GM21786 (cell line): ENCODE data around the gene ARID3A.
"Not testable (repeated sequence)": the region's sequence is repeated elsewhere in the genome, so short reads cannot be mapped to it uniquely, and the experiment has no call there.

Experiments used
- ATAC-seq: cut with Tn5 transposase; IDR thresholded peaks from one replicate; pipeline ENCODE4 v1.9.1; 2021; ENCODE audit not compliant: unreplicated experiment

Gene ARID3A

DNA sequence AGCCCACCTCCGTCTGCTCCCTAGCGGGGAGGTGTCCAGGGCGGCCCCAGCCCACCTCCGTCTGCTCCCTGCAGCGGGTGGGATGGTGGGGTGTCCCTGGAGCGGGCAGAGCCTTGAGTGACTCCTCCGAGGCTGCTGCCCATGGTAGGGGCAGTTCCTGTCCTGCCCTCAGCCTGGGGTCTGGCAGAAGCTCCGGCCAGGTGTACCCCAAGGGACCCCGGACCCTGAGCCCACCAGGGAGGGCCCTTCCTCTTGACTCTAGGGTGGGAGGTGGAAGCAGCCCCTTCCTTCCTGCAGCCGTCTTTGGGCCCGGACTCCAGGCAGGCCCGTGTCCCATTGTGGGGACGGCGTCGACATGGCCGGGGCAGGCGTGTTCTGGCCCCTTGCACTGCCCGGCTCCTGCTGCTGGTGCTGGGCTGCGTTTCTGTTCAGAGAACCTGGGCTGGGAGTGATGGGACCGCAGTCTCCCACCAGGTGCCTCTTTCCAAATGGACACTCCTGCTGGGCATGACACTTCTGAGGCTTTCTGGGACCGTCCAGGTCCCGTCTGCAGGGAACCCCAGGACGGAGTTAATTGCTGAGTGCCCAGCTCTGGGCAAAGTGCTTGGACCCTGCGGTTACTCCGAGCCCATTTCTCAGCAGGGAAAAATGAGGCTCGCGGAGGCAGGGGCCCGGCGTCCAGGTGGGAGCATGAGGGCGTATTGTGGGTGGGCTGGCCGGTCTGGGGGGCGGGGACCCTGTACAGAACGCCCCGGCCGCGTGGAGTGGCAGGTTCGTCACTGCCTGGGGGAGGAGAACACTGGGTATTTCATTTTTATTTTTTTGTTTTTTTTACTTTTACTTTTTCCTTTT lies 19.8 kb downstream of the ARID3A start:
- ATAC-seq = no peak

DNA sequence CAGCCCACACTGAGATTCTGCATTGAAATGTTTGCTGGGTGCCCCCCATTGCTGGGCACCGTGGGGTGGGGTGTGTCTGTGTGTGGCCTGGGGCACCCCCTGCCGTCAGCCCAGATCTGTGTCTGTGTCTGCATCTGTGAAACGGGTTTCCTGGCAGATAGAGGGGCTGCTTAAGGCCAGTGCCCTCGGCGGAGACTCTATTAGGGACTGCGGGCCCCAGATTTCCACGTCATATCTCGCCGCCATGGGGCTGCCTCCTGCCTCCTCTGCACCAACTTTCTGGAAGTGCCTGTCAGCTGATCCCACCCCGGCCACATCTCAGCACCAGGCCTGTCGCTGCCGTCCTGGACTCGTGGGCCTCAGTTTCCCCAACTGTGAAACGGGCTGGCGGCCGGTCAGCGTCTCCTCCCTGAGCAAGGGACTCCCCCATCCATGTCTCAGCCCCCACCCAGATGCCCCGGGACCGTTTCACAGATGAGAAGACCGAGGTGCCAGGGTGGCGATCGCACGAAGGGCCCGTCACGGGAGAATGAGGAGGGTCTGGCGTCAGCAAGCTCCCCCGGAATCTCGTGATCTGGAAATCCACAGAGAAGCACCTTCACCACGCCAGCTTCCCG lies 21.4 kb downstream of the ARID3A start:
- peak; percentile 4 for ATAC-seq

DNA sequence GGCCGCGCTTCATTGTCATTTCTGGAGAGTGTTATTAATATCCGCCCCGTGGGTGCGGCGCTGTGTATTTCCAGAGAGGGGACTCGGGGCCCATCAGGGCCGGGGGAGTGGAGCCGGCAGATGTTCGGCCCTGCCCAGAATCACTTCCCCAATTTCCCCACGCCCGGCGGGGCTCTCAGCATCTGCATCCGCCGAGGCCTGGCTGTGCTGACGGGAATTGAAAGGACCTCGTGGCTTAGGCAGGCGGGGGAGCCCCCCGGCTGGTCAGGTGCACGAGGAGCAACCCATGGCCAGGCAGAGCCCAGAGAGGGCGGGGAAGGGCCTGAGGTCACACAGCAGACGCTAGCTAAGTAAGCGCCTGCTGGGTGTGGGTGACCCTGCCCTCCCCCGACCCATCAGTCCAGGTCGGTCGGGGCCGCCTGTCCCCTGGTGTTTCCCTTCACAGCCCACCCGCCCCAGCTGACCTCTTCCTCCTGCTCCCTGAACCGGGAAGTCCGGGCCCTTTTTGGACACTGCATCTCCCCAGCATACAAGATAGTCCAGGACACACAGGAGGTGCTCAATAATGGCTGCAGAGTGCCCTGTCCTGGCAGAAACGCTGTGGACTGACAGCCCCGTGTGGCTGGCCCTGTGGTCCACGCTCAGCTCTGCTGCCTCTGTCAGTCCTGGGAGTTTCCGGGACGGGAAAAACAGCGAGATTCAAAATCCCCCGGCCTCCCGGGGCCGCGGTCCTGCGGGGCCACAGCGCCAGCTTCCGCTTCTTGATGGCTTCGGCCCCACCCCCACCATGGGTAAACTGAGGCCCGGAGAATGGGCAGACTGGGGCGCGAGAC lies 22.1 kb downstream of the ARID3A start:
- peak; percentile 62 for ATAC-seq

DNA sequence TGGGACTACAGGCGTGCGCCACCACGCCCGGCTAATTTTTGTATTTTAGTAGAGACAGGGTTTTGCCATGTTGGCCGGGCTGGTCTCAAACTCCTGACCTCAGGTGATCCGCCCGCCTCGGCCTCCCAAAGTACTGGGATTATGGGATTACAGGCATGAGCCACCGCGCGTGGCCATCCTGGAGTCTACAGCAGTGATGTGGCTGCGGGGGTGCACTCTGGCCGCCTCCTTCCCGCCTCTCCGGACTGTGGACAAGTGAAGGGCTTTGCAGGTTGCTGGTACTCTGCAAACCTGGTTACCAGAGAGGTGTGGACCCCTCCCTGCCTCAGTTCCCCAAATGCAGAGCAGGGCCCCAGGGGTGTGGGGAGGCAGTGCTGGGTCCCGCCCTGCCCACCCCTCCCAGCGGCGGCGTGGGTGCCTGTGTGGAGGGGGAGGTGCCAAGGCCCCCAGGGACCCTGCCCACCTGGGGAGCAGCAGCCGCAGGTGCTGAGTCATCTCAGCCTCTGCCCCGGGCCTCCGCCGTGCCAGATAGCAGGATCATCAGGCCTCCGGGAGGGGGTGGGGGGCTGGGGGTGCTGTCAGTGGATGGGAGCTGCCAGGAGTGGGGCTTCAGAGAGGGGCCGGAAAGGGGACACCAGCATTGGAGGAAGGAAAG lies 23.1 kb downstream of the ARID3A start:
- ATAC-seq = no peak

DNA sequence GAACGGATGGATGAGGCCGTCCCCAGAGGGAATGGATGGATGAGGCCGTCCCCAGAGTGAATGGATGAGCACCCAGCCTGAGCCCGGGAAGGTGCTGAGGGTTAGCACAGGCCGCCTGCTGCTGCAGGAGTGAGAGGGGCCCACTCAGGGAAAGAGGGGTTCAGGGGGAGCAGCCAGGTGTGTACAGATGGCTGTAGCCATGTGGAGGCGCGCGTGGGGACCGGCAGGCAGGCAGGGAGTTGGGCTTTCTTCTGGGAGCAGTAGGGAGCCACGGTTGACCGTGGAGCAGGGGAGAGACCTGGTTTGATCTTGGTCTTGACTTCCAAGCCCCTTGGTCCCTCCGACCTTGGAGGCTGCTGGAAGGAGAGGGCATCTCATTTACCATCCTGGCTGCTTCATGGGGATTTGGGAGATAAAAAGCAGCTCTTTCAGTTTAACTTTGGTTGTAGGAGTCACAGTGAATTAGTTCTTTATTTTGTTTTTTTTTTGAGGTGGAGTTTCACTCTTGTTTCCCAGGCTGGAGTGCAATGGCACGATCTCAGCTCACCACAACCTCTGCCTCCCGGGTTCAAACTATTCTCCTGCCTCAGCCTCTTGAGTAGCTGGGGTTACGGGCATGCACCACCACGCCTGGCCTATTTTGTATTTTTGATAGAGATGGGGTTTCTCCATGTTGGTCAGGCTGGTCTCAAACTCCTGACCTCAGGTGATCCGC lies 24.7 kb downstream of the ARID3A start:
- ATAC-seq = no peak

DNA sequence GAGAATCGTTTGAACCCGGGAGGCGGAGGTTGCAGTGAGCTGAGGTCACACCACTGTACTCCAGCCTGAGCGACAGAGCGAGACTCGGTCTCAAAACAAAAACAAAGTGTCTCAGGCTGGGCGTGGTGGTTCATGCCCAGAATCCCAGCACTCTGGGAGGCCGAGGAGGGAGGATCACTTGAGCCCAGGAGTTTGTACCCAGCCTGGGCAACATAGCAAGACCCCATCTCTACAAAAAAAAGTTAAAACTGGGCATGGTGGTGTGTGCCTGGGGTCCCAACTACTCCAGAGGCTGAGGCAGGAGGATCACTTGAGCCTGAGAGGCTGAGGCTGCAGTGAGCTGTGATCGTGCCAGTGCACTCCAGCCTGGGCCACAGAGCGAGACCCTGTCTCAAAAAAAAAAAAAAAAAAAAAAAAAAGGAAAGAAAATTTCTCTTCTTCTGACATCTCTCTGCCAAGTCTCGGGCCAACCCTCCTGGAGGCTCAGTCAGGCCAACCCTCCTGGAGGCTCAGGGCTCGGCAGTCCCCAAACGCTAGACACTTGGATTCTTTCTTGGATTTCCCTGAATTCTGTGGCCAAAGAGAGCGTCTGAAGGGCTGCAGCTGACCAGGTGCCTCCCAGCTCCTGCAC lies 26.3 kb downstream of the ARID3A start:
- ATAC-seq = no peak

DNA sequence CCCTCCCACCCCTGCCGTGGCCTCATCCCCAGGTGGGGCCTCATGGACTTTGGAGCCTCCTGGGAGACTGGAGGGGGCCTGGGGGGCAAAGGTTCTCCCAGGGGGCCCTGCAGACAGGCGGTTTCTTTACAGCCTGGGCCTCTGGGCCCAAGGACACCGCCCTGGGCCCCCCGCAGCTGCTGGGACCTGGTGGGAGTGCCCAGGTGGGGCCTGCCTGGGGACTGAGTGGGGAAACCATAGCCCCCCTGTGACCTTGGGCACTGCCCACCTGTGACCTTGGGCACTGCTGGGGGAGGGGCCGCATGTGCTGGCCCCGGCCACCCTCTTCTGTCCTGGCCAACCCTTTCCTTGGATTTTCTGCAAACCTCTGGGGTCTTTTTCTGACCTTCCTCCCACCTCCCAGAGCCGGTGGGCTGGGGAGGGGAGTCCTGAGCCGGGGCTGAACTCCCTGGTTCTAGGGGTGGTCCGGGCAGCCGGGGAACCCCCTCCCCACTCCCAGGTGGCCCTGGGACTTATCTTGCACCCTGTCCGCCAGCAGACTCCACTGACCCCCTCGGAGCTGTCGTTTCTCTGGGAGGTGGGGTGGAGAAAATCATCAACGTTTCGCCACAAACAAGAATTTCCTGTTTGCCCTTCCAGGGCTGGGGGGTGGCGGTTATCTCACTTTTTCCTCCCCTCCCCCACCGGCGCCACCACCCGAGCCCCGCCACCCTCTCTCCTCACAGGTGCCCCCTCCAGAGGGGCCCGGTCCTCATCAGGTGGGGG lies 27.0 kb downstream of the ARID3A start:
- no peak for ATAC-seq

DNA sequence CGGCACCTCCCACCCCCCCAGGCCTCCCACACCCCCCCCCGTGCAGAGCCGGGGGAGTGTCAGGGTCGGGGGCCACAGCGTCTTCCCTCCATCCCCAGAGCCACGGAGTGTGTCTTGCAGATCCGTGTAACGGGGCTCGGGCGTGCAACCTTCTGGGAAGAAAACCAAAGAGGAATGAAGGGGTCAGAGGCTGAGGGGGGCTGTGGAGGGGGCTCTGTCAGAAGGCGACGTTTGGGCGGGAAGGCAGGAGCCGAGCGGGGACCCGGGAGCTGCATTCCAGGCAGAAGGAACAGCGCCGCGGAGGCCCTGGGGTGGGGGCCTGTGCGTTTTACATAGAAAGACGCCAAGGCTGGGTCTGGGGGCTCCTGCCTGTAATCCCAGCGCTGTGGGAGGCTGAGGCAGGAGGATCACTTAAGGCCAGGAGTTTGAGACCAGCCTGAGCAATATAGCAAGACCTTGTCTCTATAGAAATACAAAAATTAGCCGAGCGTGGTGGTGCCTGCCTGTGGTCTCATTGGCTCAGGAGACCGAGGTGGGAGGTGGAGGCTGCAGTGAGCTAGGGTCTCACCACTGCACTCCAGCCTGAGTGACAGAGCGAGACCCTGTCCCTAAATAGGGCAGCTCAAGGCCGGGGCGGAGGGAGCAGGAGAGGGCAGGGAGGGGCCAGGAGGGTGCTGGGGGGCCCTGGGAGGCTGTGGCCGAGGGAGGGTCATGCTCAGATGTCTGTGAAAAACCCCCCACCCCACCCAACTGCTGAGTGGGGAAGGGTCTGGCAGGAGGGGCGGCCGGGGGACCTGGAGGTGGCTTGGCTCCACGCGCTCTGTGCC lies 27.8 kb downstream of the ARID3A start:
- no peak for ATAC-seq

DNA sequence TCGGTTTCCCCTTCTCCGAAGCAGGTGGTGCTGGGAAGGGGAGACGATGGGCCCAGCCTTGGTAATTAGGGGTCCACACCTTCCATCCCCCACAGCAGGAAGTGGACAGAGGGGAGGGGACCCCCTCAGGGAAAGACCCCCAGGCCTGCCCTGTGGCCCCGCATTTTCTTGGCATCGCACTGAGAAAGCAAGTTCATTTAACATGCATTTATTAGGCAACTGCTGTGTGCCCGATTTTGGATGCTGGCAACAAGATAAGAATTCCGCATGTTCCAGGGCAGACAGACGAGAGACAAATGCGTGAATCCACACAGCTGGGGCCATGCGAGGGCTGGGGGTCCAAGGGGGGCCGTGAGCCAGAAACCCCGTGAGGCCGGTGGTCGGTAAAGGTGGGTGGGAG lies 28.4 kb downstream of the ARID3A start:
- no peak for ATAC-seq

DNA sequence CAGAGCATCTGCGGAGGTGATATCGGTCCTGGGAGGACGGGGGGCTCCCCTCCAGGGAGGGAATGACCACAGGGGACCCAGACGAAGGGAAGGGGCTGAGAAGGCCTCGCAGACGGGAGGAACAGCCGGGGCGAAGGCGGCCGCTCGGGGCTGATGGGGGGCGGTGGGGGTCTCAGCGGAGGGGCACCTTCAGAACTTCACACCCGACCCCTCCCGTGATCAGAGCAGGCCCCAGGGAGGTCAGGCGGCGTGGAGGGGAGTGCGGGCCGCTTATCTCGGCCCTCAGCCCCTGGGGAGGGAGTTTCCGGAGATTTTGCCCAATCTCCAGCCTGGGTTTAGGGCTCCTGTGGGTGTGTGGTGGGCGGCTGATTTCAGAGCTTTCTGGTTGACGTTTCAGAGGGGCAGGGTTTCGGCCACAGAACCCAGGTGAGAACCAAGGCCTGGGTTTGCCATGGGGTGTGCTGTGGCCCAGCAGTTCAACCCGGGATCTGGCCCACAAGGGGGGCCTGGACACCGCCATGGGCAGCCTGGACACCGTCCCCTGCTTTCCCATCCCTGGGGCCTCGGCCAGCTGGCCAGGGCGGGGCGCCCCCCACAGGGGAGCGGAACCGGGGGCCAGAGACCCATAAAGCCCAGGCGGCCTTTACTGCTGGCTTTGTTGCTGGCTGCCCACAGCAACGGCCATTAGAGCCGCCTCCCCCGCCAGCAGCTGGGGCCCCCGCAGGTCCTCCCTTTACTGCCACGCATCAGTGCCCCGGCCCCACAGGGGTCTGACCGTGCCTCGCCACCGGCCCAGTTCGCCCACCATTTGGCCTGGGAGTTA lies 29.0 kb downstream of the ARID3A start:
- ATAC-seq = peak; percentile 57

DNA sequence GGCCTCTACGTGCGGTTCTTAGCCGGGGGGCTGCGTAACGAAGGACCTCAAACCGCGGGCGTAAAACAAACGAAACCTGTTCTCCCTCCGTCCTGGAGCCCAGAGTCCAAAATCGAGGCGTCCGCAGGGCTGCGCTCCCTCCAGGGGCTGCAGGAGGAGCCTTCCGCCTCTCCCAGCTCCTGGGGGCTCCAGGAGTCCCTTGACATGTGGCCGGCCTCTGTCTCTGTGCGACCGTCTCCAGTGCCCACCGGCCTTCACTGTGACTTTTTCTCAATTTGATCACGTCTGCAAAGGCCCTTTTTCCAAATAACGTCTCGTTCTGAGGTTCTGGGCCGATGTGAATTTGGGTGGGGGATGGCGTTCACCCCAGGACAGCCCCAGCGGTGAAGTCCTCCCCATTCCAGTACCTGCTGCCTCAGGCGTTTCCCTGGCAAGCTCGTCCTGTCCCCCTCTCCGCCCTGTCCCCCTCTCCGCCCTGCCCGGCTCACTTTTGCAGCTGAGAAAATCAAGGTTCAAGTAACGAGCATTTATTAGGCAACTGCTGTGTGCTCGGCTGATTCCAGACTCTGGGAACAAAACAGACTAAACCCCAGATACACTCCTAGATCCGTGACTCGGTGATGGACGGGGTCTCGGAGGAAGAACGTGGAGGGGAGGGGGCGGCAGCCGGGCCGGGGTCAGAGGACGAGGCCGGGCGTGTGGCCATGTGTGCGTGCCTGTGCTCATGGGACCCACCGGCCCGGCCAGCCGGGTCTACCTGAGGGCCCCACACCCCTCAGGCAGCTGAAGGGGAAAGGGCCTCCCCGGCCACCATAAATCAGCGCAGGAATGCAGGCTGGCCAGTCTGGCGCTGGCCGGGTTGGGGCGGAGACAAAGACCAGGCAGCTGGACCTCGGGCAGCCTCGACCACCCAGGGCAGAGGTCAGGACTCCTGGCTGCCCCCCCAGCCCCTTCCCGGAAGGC lies 30.2 kb downstream of the ARID3A start:
- no peak for ATAC-seq

DNA sequence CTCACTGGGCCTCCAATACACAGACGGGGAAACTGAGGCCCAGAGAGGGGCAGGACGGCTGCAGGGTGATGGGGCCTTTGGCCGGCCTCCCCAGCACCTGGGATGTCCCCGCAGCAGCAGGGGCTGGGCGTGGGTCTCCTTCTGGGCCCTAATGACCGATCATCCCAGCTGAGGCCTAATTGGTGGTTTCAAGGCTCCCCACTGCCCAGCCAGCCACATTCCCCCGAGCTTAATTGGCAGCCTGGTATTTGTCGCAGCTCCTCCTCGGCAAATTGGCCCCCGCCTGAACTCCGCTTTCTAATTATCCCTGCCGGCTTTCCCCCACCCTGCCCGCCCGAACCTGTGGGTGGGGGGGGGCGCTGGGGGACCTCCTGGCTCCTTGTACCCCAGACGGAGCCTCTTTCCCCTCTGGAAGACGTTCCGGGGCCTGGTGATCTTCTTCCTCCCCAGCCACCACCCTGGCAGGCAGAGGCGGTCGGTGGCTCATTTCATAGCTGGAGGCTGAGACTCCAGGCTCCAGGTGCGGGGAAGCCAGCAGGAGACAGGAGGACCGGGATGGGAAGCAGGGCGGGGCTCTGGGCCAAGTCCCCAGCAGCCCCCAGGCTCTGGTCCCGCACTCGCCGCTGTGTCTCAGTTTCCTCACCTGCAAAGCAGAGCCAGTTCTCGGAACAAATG lies 31.1 kb downstream of the ARID3A start:
- ATAC-seq = no peak

DNA sequence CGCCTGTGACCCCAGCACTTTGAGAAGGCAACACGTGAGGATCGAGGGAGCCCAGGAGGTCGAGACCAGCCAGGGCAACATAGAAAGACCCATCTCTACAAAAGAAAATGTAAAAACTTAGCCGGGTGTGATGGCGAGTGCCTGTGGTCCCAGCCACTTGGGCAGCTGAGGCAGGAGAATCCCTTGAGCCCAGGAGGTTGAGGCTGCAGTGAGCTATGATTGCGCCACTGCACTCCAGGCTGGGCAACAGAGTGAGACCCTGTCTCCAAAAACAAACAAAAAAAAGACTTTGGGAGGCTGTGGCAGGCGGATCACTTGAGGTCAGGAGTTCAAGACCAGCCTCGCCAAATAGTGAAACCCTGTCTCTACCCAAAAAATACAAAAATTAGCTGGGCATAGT lies 31.7 kb downstream of the ARID3A start:
- ATAC-seq = not testable (repeated sequence)

DNA sequence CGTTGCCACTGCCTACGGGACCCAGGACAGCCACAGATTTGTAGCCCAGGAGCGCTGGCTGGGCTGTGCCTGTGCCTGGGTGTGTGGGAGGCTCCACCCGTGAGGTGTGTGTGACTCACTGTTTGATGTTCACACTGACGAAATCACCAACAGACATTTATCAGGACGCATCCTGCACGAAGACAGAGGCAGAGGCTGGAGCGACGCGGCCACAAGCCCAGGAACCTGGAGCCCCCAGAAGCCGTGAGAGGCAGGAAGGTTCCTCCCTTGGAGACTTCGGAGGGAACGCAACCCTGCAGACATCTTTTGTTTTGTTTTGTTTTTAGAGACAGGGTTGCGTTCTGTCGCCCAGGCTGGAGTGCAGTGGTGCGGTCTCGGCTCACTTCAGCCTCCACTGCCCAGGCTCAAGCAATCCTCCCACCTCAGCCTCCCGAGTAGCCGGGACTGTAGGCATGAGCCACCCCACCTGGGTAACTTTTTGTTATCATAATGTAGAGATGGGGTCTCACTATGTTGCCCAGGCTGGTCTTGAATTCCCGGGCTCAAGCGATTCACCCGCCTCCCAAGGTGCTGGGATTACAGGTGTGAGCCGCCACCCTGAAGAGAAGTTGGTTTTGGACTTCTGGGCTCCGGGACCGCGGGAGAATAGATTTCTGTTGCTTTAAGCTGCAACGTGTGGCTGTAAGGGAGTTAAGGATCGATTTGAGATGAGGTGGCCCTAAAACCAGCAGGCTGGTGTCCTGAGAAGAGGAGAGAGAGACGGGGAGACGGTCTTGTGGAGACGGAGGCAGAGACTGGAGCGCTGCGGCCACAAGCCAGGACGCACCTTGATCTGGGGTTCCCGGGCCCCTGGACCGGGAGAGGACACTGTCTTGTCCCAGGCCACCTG lies 33.4 kb downstream of the ARID3A start:
- no peak for ATAC-seq

DNA sequence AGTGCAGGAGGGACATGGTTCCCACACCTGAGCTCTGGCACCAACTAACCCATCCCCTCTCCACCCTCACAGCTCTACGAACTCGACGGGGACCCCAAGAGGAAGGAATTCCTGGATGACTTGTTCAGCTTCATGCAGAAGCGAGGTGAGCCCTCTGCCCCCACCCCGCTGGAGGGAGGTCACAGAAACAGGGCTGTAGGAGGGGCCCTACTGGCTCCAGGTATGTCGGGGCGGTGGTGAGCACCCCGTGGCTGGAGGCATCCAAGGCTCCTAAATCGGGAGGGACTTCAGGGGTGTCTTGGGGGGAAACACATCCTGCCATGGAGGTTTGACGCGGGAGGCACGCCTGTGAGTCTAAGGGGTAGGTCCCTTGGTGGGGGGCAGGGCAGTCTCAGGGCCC lies 34.2 kb downstream of the ARID3A start:
- ATAC-seq = no peak
